Measurements from ENCODE around the gene SCOC. TPM values are rescaled to one million over a fixed set of nuclear protein-coding genes. Genes with fewer than 3 reads are reported as not detected.

The SCOC gene
- total and polyA plus RNA-seq, 2 of the 13 experiments (the other 11 are each of a cell fraction or from before 2014, with no cell fraction given): 43.8 to 65.2 TPM

DNA sequence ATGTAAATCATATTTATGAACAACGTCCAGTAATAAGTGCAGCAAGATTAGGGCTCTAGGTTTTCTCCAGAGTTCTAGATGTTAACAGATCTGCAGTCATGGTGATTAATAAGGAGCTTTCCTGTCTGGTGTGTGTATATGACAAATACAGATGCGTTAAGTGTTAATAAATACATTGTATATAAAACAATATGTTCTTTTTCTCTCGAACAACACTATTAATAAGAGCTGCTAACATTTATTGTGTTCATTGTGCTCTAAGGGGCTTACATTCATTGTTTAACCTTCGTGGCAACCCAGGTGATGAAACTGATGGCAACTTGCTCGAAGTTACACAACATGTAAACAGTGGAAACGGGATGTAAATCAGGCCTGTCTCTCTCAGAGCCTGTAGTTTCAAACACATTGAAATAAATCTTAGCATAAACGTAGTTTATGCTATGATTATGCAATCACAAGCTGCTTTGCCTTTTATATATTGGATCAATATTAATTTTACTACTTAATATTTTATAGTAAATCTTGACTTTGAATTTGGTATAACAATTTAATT lies 54.5 kb downstream of the SCOC start (continued):
- TF ChIP-seq, protein P1, sequence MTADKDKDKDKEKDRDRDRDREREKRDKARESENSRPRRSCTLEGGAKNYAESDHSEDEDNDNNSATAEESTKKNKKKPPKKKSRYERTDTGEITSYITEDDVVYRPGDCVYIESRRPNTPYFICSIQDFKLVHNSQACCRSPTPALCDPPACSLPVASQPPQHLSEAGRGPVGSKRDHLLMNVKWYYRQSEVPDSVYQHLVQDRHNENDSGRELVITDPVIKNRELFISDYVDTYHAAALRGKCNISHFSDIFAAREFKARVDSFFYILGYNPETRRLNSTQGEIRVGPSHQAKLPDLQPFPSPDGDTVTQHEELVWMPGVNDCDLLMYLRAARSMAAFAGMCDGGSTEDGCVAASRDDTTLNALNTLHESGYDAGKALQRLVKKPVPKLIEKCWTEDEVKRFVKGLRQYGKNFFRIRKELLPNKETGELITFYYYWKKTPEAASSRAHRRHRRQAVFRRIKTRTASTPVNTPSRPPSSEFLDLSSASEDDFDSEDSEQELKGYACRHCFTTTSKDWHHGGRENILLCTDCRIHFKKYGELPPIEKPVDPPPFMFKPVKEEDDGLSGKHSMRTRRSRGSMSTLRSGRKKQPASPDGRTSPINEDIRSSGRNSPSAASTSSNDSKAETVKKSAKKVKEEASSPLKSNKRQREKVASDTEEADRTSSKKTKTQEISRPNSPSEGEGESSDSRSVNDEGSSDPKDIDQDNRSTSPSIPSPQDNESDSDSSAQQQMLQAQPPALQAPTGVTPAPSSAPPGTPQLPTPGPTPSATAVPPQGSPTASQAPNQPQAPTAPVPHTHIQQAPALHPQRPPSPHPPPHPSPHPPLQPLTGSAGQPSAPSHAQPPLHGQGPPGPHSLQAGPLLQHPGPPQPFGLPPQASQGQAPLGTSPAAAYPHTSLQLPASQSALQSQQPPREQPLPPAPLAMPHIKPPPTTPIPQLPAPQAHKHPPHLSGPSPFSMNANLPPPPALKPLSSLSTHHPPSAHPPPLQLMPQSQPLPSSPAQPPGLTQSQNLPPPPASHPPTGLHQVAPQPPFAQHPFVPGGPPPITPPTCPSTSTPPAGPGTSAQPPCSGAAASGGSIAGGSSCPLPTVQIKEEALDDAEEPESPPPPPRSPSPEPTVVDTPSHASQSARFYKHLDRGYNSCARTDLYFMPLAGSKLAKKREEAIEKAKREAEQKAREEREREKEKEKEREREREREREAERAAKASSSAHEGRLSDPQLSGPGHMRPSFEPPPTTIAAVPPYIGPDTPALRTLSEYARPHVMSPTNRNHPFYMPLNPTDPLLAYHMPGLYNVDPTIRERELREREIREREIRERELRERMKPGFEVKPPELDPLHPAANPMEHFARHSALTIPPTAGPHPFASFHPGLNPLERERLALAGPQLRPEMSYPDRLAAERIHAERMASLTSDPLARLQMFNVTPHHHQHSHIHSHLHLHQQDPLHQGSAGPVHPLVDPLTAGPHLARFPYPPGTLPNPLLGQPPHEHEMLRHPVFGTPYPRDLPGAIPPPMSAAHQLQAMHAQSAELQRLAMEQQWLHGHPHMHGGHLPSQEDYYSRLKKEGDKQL (CRISPR knock-in tag; IDR thresholded peaks at IDR 0.05; ENCODE audit: low read depth): no peak
- TF ChIP-seq THAP11 (CRISPR knock-in tag; IDR thresholded peaks at IDR 0.05) (peak; percentile 45), ZKSCAN1 (IDR thresholded peaks at IDR 0.05; ENCODE audit: low read length) (no peak), FOXK1 (CRISPR knock-in tag; IDR thresholded peaks at IDR 0.05; ENCODE audit: borderline replicate concordance, low read depth) (peak; percentile 96; the same call in 1 of the 2 replicates), MAF1 (CRISPR knock-in tag; IDR thresholded peaks at IDR 0.05; ENCODE audit: borderline replicate concordance) (no peak), RELA (CRISPR knock-in tag; IDR thresholded peaks at IDR 0.05) (no peak), HNF4G (IDR thresholded peaks at IDR 0.05; ENCODE audit: borderline replicate concordance, low read depth, low read length) (no peak), HNF4G (CRISPR knock-in tag; IDR thresholded peaks at IDR 0.05; ENCODE audit: borderline replicate concordance, low read depth) (no peak), ZBTB38 (CRISPR knock-in tag; IDR thresholded peaks at IDR 0.05) (no peak), ZBTB10 (CRISPR knock-in tag; IDR thresholded peaks at IDR 0.05; ENCODE audit: borderline replicate concordance) (no peak), ZNF737 (CRISPR knock-in tag; IDR thresholded peaks at IDR 0.05; ENCODE audit: borderline replicate concordance) (no peak), ZNF83 (CRISPR knock-in tag; IDR thresholded peaks at IDR 0.05; ENCODE audit: borderline replicate concordance) (no peak), ZNF550 (CRISPR knock-in tag; IDR thresholded peaks at IDR 0.05; ENCODE audit: borderline replicate concordance) (no peak; the same call in 1 of the 2 replicates), TP53 (CRISPR knock-in tag; conservative IDR thresholded peaks at IDR 0.05) (0 out of 2 replicates have a peak, but pooled peaks have one; percentile 19), NR2F1 (CRISPR knock-in tag; IDR thresholded peaks at IDR 0.05) (peak in 1 of 2 experiments; percentile 44; a peak in 1 of 4 replicates), CREB3 (CRISPR knock-in tag; IDR thresholded peaks at IDR 0.05) (no peak)
- TF ChIP-seq, protein P2, sequence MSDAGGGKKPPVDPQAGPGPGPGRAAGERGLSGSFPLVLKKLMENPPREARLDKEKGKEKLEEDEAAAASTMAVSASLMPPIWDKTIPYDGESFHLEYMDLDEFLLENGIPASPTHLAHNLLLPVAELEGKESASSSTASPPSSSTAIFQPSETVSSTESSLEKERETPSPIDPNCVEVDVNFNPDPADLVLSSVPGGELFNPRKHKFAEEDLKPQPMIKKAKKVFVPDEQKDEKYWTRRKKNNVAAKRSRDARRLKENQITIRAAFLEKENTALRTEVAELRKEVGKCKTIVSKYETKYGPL (CRISPR knock-in tag; IDR thresholded peaks at IDR 0.05): peak; percentile 79
- TF ChIP-seq, protein P3, sequence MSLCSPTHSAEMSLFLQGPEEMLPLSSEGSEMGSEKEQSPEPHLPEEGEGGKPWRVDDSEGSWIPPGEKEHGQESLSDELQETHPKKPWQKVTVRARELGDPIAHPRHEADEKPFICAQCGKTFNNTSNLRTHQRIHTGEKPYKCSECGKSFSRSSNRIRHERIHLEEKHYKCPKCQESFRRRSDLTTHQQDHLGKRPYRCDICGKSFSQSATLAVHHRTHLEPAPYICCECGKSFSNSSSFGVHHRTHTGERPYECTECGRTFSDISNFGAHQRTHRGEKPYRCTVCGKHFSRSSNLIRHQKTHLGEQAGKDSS (CRISPR knock-in tag; IDR thresholded peaks at IDR 0.05; ENCODE audit: borderline replicate concordance, low read depth): no peak
